Inferior parietal cortex (tissue), 1 donor: Measurements from ENCODE around the gene SDCCAG8.
A peak's percentile ranks its signal among the peaks of the same experiment; 100 is the strongest.

Experiments
- DNase-seq: peaks from one replicate; pipeline ENCODE4 v3.0.0-alpha.2; 2016; ENCODE audit errors: extremely low spot score

SDCCAG8 gene

GRCh38 chr1:243281672-243282071 is 25.8 kb downstream of the SDCCAG8 start:
- no peak for DNase-seq

GRCh38 chr1:243286409-243287122 is 30.7 kb downstream of the SDCCAG8 start:
- DNase-seq, result no peak

GRCh38 chr1:243287123-243287460 is 31.3 kb downstream of the SDCCAG8 start:
- DNase-seq, result no peak

GRCh38 chr1:243287652-243288051 is 31.8 kb downstream of the SDCCAG8 start:
- peak; percentile 18 for DNase-seq

- DNase-seq, result no peak
These were observed 32.2 kb downstream of the SDCCAG8 start for GRCh38 chr1:243288062-243288461.

GRCh38 chr1:243291292-243291691 is 35.5 kb downstream of the SDCCAG8 start:
- no peak for DNase-seq

GRCh38 chr1:243292117-243292516 is 36.3 kb downstream of the SDCCAG8 start:
- no peak for DNase-seq

GRCh38 chr1:243293941-243294722 is 38.3 kb downstream of the SDCCAG8 start:
- DNase-seq, result no peak

- no peak for DNase-seq
These were observed 38.9 kb downstream of the SDCCAG8 start for GRCh38 chr1:243294723-243295121.

- no peak for DNase-seq
These were observed 43.2 kb downstream of the SDCCAG8 start for GRCh38 chr1:243299069-243299468.

- DNase-seq, result no peak
These were observed 45.2 kb downstream of the SDCCAG8 start for GRCh38 chr1:243301059-243301458.

GRCh38 chr1:243311809-243312208 is 56.0 kb downstream of the SDCCAG8 start:
- no peak for DNase-seq

- no peak for DNase-seq
These were observed 57.3 kb downstream of the SDCCAG8 start for GRCh38 chr1:243312952-243313634.

- no peak for DNase-seq
These were observed 58.0 kb downstream of the SDCCAG8 start for GRCh38 chr1:243313635-243314536.

GRCh38 chr1:243315455-243315854 is 59.6 kb downstream of the SDCCAG8 start:
- no peak for DNase-seq

GRCh38 chr1:243315893-243316292 is 60.1 kb downstream of the SDCCAG8 start:
- peak; percentile 34 for DNase-seq

- DNase-seq, result peak; percentile 76
These were observed 60.6 kb downstream of the SDCCAG8 start for GRCh38 chr1:243316366-243316989.

- DNase-seq, result no peak
These were observed 64.4 kb downstream of the SDCCAG8 start for GRCh38 chr1:243320224-243320623.

GRCh38 chr1:243322326-243322725 is 66.5 kb downstream of the SDCCAG8 start:
- DNase-seq, result no peak

GRCh38 chr1:243323491-243323890 is 67.7 kb downstream of the SDCCAG8 start:
- no peak for DNase-seq

GRCh38 chr1:243325305-243325890 is 69.6 kb downstream of the SDCCAG8 start:
- peak; percentile 86 for DNase-seq
